ENCODE data around the gene RASGRP4. TPM values are rescaled to one million over a fixed set of nuclear protein-coding genes. Genes with fewer than 3 reads are reported as not detected.

RASGRP4 gene
- total and polyA plus RNA-seq, 10 of the 15 experiments (the other 5 are each of a cell fraction or from before 2014, with no cell fraction given), result 0.24 to 7.4 (median 3.3) TPM

- TF ChIP-seq SMC3 (IDR thresholded peaks at IDR 0.05; ENCODE audit: borderline replicate concordance, low read length) (peak; percentile 71), ASH2L (IDR thresholded peaks at IDR 0.05; ENCODE audit: borderline replicate concordance, low read depth) (no peak), IRF5 (IDR thresholded peaks at IDR 0.05; ENCODE audit: borderline replicate concordance) (no peak), POLR2AphosphoS2 (IDR thresholded peaks at IDR 0.05; ENCODE audit: low read depth, low read length) (0 out of 2 replicates have a peak, but pooled peaks have one; percentile 27), SUZ12 (IDR thresholded peaks at IDR 0.05; ENCODE audit: unreplicated experiment) (no peak), SPI1 (IDR thresholded peaks at IDR 0.05; ENCODE audit: borderline replicate concordance, insufficient read depth, low read depth, low read length) (no peak), RAD51 (IDR thresholded peaks at IDR 0.05) (no peak), CBX5 (IDR thresholded peaks at IDR 0.05; ENCODE audit: low read depth) (no peak), TAF1 (IDR thresholded peaks at IDR 0.05; ENCODE audit: borderline replicate concordance, low read depth, low read length) (0 out of 2 replicates have a peak, but pooled peaks have one; percentile 46), ZBTB11 (CRISPR knock-in tag; IDR thresholded peaks at IDR 0.05) (no peak), NFYA (IDR thresholded peaks at IDR 0.05; ENCODE audit: borderline replicate concordance, low read depth, low read length) (no peak), SP1 (IDR thresholded peaks at IDR 0.05; ENCODE audit: low read depth, low read length) (peak; percentile 97), NBN (IDR thresholded peaks at IDR 0.05) (peak; percentile 52; the same call in 1 of the 2 replicates), IKZF2 (IDR thresholded peaks at IDR 0.05) (no peak), IRF3 (IDR thresholded peaks at IDR 0.05) (peak; percentile 68), KDM1A (IDR thresholded peaks at IDR 0.05; ENCODE audit: borderline replicate concordance) (no peak), ZNF274 (IDR thresholded peaks at IDR 0.05; ENCODE audit: insufficient read depth, insufficient read length) (no peak), ELK1 (IDR thresholded peaks at IDR 0.05; ENCODE audit: low read depth, low read length) (0 out of 2 replicates have a peak, but pooled peaks have one; percentile 70), MLLT1 (IDR thresholded peaks at IDR 0.05) (no peak), HDGF (IDR thresholded peaks at IDR 0.05) (no peak), CHD4 (IDR thresholded peaks at IDR 0.05) (no peak), TCF7 (IDR thresholded peaks at IDR 0.05; ENCODE audit: borderline replicate concordance) (no peak), PAX8 (IDR thresholded peaks at IDR 0.05) (no peak)
Measured at GRCh38 chr19:38402967-38403674, 22.9 kb downstream of the RASGRP4 start, which contains the start of gene FAM98C (continued).

All from GM12878 (cell line).